Pulmonary artery endothelial cell (primary cell): ENCODE data around the gene PPP2R2C. TPM values are rescaled to one million over a fixed set of nuclear protein-coding genes. Genes with fewer than 3 reads are reported as not detected.

Experiments
- DNase-seq: peaks from one replicate; pipeline ENCODE4 v3.0.0-alpha.2; 2011; ENCODE audit warnings: low read depth, low spot score
- total RNA-seq: library from RNA; depleted of rRNA; stranded (reverse); fragments of >200 nt; gene quantifications from 2 replicates; pipeline ENCODE4 v1.2.3, GENCODE V29; 2014

The PPP2R2C gene
- total RNA-seq, 1 donor from 2014 or later = not detected

- no peak for DNase-seq
Observed at GRCh38 chr4:6426571-6427438, 45.6 kb downstream of the PPP2R2C start.

DNA sequence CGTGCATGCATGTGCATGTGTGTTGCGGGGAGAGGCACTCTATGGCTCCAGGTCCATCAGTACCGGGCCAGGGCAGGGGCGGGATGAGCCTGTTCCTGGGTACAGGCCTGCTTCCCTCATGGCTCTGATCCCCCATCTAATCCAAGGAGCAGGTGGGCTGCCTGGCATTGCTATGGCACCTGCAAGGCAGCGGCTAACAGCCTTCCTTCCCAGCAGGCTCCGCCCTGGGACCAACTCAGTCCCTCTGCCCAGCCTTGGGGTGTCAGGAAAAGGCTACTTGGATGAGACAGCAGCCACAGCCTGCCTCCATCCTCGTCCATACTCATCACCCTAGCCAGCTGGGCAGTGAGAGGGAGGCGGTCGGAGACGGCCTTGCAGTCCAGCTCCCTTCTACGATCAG lies 46.5 kb downstream of the PPP2R2C start:
- DNase-seq = no peak

- no peak for DNase-seq
Observed at GRCh38 chr4:6425336-6425735, 47.1 kb downstream of the PPP2R2C start.

GRCh38 chr4:6424425-6424824 lies 48.0 kb downstream of the PPP2R2C start:
- no peak for DNase-seq

- DNase-seq = no peak
Observed at GRCh38 chr4:6423575-6423974, 48.8 kb downstream of the PPP2R2C start.

- no peak for DNase-seq
Observed at GRCh38 chr4:6422866-6423265, 49.5 kb downstream of the PPP2R2C start.

GRCh38 chr4:6422105-6422504 lies 50.3 kb downstream of the PPP2R2C start:
- DNase-seq = no peak

DNA sequence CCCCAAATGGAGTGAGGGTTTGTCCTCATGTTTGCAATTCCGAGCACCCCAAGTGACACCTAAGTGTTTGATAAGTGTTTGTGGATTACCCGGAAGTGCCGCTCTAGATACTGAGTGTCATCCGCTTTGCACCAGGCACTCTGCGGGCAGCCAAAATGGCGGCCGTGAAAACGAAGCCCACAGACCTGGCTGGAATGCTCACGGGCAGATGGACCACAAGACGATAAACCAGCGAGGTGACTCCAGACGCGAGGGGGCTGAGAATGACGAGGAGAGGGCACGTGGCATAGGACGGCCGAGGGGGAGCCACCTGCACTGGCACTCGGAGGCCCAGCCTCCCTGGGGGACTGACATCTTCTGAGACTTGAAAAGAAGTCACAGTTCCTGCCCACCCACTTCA lies 51.0 kb downstream of the PPP2R2C start:
- no peak for DNase-seq

- DNase-seq = no peak
Observed at GRCh38 chr4:6420972-6421371, 51.4 kb downstream of the PPP2R2C start.

DNA sequence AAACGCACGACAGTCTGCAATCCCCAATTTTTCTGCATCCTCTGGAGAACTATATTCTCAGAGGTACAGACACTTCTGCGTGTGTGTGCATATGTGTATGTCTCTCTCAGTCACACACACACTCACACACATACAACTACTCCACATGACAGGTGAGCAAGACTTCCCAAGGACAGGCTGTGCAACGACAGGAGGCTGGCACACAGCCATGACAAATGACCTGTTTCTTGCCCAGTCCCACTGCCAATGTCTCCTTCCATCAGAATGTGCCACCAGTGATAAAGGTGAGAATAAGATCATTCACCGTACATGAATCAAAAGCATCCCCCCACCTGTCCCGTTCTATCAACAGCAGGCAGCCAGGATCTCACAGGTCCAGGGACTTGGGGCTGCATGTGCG lies 52.4 kb downstream of the PPP2R2C start:
- no peak for DNase-seq

DNA sequence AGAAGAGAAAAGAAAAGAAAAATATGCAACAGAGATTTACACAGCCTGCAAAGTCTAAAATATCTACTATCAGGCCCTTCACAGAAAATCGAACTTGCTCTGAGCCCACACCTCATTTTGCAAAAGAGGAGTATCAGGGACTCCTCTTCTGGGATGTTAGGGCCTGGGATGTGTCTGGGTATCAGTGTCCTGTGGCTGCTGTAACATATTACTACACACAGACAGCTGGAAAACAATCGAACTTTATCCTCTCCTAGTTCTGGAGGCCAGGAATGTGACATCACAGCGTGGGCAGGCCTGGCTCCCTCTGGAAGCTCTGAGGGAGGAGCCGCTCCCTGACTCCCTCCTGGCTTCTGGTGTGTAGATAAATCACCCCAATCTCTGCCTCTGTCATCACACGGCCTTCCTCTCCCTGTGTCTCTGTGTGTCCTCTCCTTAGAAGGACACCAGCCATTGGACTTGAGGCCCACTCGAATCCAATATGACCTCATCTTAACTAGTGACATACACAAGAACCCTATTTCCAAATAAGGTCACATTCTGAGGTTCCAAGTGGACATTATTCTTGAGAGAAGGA lies 52.9 kb downstream of the PPP2R2C start:
- DNase-seq = no peak

- DNase-seq = no peak
Observed at GRCh38 chr4:6418193-6418755, 54.1 kb downstream of the PPP2R2C start.

DNA sequence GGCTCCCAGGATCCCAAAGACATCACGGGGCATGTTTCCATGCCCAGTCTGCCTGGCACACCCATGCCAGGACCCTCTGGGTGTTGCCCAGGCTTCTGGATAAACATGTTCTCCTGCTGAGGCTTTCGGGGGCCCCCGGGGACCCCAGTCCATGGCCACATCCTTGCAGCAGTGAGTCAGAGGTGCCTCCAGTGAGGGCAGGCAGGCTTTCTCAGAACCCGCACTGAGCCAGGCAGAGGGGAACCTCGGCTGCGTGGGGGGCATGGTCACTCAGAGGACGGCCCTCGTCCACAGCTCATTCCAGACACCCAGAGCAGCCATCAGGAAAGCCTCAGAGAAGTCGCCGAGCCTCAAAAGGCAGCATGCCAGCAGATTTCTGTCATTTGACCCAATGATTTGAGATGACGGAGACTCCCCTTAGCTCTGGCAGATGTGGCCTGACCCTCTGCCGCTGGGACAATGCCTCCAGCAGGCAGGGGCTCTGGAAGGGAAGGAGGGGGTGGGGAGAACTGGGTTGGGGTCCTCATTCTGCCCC lies 54.8 kb downstream of the PPP2R2C start:
- no peak for DNase-seq

DNA sequence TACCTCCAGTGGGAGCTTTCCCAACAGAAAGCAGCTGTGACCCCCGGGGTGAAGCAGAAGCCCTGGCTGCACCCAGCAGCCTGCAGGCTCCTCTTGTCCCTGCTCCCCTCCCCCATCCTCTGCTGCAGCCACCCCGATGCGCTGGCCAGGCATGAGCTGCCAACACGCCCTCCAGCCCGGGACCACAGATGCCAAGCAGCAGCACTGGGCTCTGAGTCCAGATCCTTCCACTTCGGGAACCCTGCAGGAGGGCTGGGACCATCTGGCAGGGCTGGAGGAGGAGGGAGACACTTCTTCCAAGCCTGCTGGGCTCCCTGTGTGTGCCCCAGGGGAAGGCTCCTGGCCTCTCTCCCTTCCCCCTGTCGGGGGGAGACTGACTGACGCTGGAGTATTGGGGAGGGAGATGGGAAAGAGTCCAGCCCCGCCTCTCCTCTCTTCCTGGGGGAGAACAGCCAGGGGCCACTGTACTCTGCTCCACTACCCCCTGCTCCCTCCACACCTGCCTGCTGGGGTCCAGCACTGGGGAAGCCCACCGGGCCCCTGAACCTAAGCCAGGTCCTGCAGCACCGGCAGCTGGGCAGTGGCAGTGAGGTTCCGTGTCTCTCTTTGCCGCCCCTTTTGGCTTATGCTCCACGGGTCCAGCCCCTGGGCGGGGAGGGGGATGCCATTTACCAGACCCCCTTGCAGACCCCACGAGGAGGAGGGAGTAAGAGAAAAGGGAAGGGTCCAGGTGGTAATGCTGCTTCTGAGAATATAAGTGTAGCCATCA lies 55.7 kb downstream of the PPP2R2C start:
- DNase-seq = no peak

GRCh38 chr4:6415031-6415705 lies 57.2 kb downstream of the PPP2R2C start:
- no peak for DNase-seq

GRCh38 chr4:6414578-6414977 lies 57.8 kb downstream of the PPP2R2C start:
- no peak for DNase-seq

DNA sequence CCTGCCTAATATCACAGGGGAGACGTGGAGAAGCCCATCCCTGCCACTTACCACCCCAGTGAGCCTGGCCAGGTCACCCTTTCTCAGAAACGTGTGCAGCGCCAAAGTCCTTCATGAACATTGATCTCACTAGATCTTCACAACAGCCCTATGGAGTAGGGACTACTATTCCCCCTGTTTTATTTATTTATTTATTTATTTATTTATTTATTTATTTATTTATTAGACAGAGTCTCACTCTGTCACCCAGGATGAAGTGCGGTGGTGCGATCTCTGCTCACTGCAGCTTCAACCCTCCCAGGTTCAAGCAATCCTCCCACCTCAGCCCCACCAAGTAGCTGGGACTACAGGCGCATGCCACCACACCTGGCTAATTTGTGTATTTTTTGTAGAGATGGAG lies 61.8 kb downstream of the PPP2R2C start:
- no peak for DNase-seq

DNA sequence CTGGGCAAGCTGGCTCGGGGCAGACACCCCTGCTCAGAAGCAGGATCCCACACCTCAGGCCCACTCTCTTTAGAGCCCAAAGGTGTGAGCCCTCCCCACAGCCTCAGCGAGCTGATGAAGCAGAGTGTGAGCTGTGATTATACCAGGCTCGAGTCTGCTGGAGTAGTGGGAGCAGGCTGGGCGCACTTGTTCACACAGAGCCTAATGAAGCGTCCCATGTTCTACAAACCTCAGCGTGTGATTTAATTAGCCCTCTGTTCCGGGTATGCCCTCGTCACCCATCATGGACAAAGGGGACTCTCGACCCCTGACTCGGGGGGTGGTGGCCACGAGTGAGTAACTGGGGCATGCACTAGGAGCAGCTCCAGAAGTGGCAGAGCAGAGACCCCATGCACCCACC lies 62.3 kb downstream of the PPP2R2C start:
- no peak for DNase-seq

DNA sequence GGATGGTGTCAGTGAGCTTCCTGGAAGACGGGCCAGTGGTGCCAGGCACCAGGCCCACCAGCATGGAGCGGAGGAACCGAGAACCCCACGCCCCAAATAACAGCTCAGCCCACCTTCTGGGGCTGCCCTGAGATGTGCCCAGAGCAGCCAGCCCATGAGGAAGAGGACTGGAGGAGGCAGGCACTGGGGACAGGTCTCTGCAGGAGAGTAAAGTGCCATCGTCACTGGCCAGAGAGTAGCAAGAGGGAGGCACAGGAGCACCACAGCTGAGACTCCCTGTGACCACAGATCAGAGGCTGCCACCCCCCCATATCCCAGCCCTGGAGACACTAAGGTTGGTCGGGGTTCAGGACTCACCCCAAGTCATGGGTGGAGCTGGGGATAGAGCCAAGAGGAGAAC lies 63.0 kb downstream of the PPP2R2C start:
- DNase-seq = no peak

DNA sequence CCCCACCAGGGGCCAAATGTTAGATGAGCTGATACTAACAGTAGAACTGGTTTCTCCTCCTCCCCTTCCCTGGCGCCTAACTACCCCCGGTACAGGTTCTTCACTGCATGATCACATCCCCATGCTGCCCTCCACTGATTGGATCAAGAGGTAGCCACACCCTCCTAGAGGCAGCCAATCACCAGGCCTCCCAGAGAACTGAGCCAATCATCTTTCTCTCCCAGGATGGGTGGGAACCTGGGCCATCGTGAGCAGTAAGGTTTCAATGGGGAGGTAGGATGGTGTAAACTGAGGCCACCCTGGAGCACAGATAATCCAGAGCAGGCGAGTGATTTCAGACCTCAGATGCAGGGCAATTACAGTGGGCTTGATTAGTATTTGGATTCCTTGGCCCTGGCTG lies 64.2 kb downstream of the PPP2R2C start:
- DNase-seq = no peak

DNA sequence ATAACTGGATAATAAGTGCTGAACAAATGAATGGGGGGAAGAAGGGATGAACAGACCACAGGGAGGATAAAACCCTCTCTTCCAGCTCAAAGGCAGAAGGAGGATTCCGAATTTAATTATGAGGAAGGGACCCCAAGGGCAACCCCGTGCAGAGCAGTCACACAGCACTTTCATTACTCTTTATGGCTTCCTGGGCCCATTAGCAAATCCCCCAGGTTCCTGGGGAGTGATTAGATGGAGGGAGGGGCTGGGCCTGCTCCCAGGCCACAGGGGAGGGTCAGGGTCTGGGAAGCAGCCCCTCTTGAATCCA lies 67.1 kb downstream of the PPP2R2C start:
- no peak for DNase-seq
